ENCODE results near the gene ADAMTS3.

- no peak for TF ChIP-seq POLR2A (IDR thresholded peaks at IDR 0.05)
- TF ChIP-seq, protein P1, sequence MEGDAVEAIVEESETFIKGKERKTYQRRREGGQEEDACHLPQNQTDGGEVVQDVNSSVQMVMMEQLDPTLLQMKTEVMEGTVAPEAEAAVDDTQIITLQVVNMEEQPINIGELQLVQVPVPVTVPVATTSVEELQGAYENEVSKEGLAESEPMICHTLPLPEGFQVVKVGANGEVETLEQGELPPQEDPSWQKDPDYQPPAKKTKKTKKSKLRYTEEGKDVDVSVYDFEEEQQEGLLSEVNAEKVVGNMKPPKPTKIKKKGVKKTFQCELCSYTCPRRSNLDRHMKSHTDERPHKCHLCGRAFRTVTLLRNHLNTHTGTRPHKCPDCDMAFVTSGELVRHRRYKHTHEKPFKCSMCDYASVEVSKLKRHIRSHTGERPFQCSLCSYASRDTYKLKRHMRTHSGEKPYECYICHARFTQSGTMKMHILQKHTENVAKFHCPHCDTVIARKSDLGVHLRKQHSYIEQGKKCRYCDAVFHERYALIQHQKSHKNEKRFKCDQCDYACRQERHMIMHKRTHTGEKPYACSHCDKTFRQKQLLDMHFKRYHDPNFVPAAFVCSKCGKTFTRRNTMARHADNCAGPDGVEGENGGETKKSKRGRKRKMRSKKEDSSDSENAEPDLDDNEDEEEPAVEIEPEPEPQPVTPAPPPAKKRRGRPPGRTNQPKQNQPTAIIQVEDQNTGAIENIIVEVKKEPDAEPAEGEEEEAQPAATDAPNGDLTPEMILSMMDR (IDR thresholded peaks at IDR 0.05) = no peak
These were observed 46.6 kb downstream of the ADAMTS3 start for GRCh38 chr4:72522440-72522839.
